HepG2 (cell line): ENCODE results near the gene SLC29A2. TPM values are rescaled to one million over a fixed set of nuclear protein-coding genes. Genes with fewer than 3 reads are reported as not detected.

Experiments
- FIP1L1 ChIP-seq: fragments of 200-400 bp; formaldehyde crosslinking; IDR thresholded peaks from 2 replicates; pipeline ENCODE4 v1.6.1; 2018; ENCODE audit warnings: low read depth, mild to moderate bottlenecking, low read length, moderate library complexity, borderline replicate concordance; ENCODE audit not compliant: insufficient read depth
- FOSL2 ChIP-seq: sonication (generic); formaldehyde crosslinking; IDR thresholded peaks from 2 replicates; pipeline ENCODE4 v1.4.0; 2020; ENCODE audit warnings: missing genetic modification reagents
- KLF16 ChIP-seq, 2 experiments: sonication (generic) in 1 of 2; formaldehyde crosslinking in 1 of 2; IDR thresholded peaks; 2 replicates each; pipeline versions ENCODE4 v1.6.1 to v1.8.0; 2016 to 2023; ENCODE audit warnings: missing genetic modification reagents in 2 of 2, missing compliant biosample characterization in 1 of 2
- NFYB ChIP-seq: sonication (generic); formaldehyde crosslinking; IDR thresholded peaks from 2 replicates; pipeline ENCODE4 v1.4.0; 2020; ENCODE audit warnings: missing genetic modification reagents
- PRDM10 ChIP-seq: sonication (generic); formaldehyde crosslinking; IDR thresholded peaks from 2 replicates; pipeline ENCODE4 v1.4.0; 2020; ENCODE audit warnings: low read depth, missing genetic modification reagents
- SCMH1 ChIP-seq: sonication (generic); formaldehyde crosslinking; IDR thresholded peaks from 2 replicates; pipeline ENCODE4 v1.9.0; 2021; ENCODE audit warnings: missing genetic modification reagents, mild to moderate bottlenecking, borderline replicate concordance
- SMYD3 ChIP-seq: sonication (generic); formaldehyde crosslinking; IDR thresholded peaks from 2 replicates; pipeline ENCODE4 v1.8.1; 2023; ENCODE audit warnings: mild to moderate bottlenecking, missing genetic modification reagents
- UBTF ChIP-seq: sonication (generic); formaldehyde crosslinking; IDR thresholded peaks from 2 replicates; pipeline ENCODE4 v1.4.0; 2020; ENCODE audit warnings: mild to moderate bottlenecking, missing genetic modification reagents
- ZBTB4 ChIP-seq: sonication (generic); formaldehyde crosslinking; IDR thresholded peaks from 2 replicates; pipeline ENCODE4 v1.4.0; 2020; ENCODE audit warnings: missing genetic modification reagents, mild to moderate bottlenecking, borderline replicate concordance
- ZNF296 ChIP-seq: sonication (generic); formaldehyde crosslinking; conservative IDR thresholded peaks from 2 replicates; pipeline ENCODE4 v1.5.0; 2020; ENCODE audit warnings: mild to moderate bottlenecking, missing genetic modification reagents
- polyA plus RNA-seq, 8 experiments: library from polyadenylated mRNA; depleted of rRNA in 3 of 8; stranded (reverse) in 7 of 8; unstranded in 1 of 8; fragments of >200 nt; fragmentation: Illumina TruSeq in 4 of 8; extraction: Trizol in 4 of 8; gene quantifications; 2 replicates each; pipeline versions ENCODE4 v1.2.1 to v1.2.3, GENCODE V29; 2011 to 2016; ENCODE audit warnings: low read depth in 4 of 8, missing spikeins in 1 of 8, mixed read lengths in 1 of 8; ENCODE audit not compliant: insufficient read depth in 1 of 8
- total RNA-seq, 5 experiments: library from RNA; depleted of rRNA; stranded (reverse); fragments of >200 nt; fragmentation: Illumina TruSeq; extraction: Trizol; gene quantifications; 2 replicates each; pipeline ENCODE4 v1.2.3, GENCODE V29; 2016; ENCODE audit warnings: low read depth in 1 of 5
- TF ChIP-seq, protein P1 (sequence below): sonication (generic); formaldehyde crosslinking; conservative IDR thresholded peaks from 2 replicates; pipeline ENCODE4 v1.4.0; 2020; ENCODE audit warnings: missing genetic modification reagents
- TF ChIP-seq, protein P2 (sequence below): sonication (generic); formaldehyde crosslinking; IDR thresholded peaks from 2 replicates; pipeline ENCODE4 v1.8.0; 2022; ENCODE audit warnings: missing genetic modification reagents, mild to moderate bottlenecking, moderate library complexity, borderline replicate concordance

The SLC29A2 gene
- total and polyA plus RNA-seq, 2 of the 13 experiments (the other 11 are each of a cell fraction or from before 2014, with no cell fraction given): 0.63 to 0.66 TPM

DNA sequence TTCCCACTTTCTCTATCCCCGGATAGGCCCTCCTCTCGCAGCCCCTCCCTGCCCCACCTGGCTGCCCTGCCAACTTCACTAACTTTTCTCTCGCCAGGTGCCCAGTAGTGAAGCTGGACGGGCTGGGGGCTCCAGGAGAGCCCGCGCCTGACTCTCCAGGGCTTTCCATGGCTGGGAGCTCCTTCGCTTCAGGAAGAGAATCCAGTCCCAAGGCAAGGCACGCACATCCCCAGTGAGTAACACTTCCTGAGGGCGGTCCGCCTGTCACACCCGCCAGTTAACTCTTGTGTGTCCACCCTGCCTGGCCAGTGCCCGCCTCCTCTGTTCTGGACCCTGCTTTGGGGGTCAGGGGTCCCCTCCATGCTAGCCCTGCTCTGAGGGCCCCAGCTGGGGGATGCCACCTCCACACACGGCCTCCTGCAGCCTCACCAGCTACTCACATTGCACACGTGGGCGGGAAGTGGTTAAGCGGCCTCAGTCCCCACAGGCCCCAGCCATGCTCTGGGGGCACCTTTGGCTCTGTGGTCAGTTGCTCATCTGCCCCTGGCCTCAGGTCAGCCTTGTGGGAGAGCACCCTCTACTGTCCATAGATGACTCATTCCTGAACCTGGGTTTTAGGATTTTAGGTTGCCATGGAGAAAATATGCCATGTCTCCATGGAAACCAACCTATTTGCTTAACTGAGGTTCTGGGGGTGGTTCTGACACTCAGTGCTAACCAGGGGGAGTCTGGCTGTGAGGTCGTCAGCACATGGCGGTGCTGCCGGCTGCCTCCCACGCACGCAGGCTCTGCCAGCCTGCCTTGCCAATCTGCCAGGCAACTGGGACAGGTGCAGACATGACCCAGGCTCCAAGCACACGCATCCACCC lies 35.1 kb downstream of the SLC29A2 start, which contains the start of gene RIN1 (continued):
- TF ChIP-seq, protein P1, sequence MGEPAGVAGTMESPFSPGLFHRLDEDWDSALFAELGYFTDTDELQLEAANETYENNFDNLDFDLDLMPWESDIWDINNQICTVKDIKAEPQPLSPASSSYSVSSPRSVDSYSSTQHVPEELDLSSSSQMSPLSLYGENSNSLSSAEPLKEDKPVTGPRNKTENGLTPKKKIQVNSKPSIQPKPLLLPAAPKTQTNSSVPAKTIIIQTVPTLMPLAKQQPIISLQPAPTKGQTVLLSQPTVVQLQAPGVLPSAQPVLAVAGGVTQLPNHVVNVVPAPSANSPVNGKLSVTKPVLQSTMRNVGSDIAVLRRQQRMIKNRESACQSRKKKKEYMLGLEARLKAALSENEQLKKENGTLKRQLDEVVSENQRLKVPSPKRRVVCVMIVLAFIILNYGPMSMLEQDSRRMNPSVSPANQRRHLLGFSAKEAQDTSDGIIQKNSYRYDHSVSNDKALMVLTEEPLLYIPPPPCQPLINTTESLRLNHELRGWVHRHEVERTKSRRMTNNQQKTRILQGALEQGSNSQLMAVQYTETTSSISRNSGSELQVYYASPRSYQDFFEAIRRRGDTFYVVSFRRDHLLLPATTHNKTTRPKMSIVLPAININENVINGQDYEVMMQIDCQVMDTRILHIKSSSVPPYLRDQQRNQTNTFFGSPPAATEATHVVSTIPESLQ (CRISPR knock-in tag): 0 out of 2 replicates have a peak, but pooled peaks have one; percentile 39
- TF ChIP-seq FOSL2 (CRISPR knock-in tag) (peak; percentile 95), FIP1L1 (peak; percentile 40; the same call in 1 of the 2 replicates), UBTF (CRISPR knock-in tag) (peak; percentile 66), NFYB (CRISPR knock-in tag) (no peak), PRDM10 (CRISPR knock-in tag) (no peak), SCMH1 (CRISPR knock-in tag) (no peak), KLF16 (CRISPR knock-in tag; IDR thresholded peaks at IDR 0.05) (peak in 1 of 2 experiments; percentile 90; a peak in 2 of 4 replicates), SMYD3 (CRISPR knock-in tag) (peak; percentile 66; the same call in 1 of the 2 replicates), ZBTB4 (CRISPR knock-in tag) (peak; percentile 49; the same call in 1 of the 2 replicates), ZNF296 (CRISPR knock-in tag) (peak; percentile 96)
- TF ChIP-seq, protein P2, sequence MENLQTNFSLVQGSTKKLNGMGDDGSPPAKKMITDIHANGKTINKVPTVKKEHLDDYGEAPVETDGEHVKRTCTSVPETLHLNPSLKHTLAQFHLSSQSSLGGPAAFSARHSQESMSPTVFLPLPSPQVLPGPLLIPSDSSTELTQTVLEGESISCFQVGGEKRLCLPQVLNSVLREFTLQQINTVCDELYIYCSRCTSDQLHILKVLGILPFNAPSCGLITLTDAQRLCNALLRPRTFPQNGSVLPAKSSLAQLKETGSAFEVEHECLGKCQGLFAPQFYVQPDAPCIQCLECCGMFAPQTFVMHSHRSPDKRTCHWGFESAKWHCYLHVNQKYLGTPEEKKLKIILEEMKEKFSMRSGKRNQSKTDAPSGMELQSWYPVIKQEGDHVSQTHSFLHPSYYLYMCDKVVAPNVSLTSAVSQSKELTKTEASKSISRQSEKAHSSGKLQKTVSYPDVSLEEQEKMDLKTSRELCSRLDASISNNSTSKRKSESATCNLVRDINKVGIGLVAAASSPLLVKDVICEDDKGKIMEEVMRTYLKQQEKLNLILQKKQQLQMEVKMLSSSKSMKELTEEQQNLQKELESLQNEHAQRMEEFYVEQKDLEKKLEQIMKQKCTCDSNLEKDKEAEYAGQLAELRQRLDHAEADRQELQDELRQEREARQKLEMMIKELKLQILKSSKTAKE (CRISPR knock-in tag): no peak
